DND-41 (cell line): ENCODE results near the gene ADPGK.

Experiments
- EZH2 ChIP-seq: IDR thresholded peaks from 3 replicates; pipeline ENCODE4 v1.6.1; 2012; ENCODE audit warnings: borderline replicate concordance, low read depth, mild to moderate bottlenecking, moderate library complexity, low read length, inconsistent platforms; ENCODE audit not compliant: severe bottlenecking
- TF ChIP-seq, protein P1 (sequence below): IDR thresholded peaks from 2 replicates; pipeline ENCODE4 v1.5.1; 2012; ENCODE audit warnings: borderline replicate concordance, low read length, moderate library complexity, mild to moderate bottlenecking; ENCODE audit not compliant: poor library complexity, severe bottlenecking; ENCODE audit errors: extremely low read depth

- TF ChIP-seq, protein P1, sequence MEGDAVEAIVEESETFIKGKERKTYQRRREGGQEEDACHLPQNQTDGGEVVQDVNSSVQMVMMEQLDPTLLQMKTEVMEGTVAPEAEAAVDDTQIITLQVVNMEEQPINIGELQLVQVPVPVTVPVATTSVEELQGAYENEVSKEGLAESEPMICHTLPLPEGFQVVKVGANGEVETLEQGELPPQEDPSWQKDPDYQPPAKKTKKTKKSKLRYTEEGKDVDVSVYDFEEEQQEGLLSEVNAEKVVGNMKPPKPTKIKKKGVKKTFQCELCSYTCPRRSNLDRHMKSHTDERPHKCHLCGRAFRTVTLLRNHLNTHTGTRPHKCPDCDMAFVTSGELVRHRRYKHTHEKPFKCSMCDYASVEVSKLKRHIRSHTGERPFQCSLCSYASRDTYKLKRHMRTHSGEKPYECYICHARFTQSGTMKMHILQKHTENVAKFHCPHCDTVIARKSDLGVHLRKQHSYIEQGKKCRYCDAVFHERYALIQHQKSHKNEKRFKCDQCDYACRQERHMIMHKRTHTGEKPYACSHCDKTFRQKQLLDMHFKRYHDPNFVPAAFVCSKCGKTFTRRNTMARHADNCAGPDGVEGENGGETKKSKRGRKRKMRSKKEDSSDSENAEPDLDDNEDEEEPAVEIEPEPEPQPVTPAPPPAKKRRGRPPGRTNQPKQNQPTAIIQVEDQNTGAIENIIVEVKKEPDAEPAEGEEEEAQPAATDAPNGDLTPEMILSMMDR = no peak
- TF ChIP-seq EZH2 = no peak
Observed at GRCh38 chr15:72793766-72794660, 10.5 kb upstream of the ADPGK start.
